Measurements from ENCODE around the gene JAML.

DNA sequence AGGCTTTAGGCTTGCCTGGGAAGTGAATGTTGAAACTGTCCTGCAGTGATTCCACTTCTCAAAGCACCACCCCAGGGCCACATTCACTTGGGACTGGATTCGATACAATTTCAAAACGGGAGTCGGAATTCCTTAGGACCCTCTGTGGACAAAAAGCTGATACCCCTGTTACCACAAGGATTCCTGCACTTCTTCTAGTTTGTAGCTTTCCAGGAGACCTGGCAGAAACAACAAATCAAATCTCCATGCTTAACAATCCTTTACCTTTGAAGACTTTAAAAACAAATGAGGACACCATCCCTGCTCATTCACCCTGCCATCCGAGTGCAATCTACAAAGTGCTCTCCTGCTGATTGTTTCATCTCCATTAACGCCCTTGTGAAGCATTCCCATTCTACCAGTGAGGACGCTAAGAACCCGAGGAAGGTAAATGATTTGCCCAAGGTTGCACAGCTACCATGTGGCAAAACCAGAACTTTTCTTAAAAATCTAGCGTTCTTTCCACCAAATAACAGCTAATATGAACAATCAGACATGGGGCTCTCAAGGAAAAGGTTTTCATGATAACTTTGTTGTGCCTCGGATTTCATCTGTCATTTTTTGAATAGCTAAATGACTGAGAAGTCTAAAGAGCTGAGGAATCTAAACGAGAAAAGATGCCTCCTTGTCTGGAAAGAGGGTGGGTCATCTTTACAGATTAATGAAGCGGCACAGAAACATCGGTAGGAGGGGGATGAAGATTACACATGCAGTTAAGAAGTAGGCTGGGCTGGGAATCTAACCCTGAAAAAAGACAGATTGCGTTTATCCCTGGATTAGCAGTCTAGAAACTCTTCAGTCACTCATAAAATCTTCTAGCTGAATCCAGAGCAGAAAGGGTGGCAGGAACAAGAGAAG lies 40.0 kb upstream of the JAML start:
- TF ChIP-seq, protein P1, sequence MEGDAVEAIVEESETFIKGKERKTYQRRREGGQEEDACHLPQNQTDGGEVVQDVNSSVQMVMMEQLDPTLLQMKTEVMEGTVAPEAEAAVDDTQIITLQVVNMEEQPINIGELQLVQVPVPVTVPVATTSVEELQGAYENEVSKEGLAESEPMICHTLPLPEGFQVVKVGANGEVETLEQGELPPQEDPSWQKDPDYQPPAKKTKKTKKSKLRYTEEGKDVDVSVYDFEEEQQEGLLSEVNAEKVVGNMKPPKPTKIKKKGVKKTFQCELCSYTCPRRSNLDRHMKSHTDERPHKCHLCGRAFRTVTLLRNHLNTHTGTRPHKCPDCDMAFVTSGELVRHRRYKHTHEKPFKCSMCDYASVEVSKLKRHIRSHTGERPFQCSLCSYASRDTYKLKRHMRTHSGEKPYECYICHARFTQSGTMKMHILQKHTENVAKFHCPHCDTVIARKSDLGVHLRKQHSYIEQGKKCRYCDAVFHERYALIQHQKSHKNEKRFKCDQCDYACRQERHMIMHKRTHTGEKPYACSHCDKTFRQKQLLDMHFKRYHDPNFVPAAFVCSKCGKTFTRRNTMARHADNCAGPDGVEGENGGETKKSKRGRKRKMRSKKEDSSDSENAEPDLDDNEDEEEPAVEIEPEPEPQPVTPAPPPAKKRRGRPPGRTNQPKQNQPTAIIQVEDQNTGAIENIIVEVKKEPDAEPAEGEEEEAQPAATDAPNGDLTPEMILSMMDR (conservative IDR thresholded peaks at IDR 0.05 in 1 of 2, IDR thresholded peaks at IDR 0.05 in 1 of 2; ENCODE audit: low read depth in 1 of 2, low read length in 2 of 2): no peak
- TF ChIP-seq EZH2 (IDR thresholded peaks at IDR 0.05; ENCODE audit: low read length, missing control alignments): no peak

Measured in fibroblast of lung (primary cell).